NOMO-1 treated with dmso at 0.1 percent for 144 hours (cell line): Measurements from ENCODE around the gene EDC4.
"Not testable (repeated sequence)": the region's sequence is repeated elsewhere in the genome, so short reads cannot be mapped to it uniquely, and the experiment has no call there.

Source experiments
- DNase-seq: peaks from one replicate; lab custom pipeline; 2025; ENCODE audit not compliant: unreplicated experiment; lab: John Stamatoyannopoulos, UW

Gene EDC4

DNA sequence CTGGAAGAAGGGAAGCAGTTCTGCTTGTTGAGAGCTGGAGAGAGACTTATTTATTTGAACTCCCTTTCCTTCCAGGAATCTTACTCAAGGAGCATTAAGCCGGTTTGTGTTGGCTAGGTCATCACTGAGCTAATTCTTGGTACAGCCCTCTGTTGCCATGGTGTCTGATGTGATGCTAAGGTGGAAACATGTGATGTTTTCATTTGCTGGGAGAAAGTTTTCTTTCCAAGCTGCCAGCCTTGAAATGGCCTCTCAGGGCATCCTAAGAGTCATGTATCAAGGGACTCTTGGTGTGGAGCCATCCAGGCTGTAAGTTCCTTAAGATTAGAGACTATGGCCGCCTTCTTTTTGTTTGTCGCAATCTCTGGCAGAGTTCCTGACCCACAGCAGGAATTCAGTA is 24.4 kb downstream of the EDC4 start:
- DNase-seq, result no peak

DNA sequence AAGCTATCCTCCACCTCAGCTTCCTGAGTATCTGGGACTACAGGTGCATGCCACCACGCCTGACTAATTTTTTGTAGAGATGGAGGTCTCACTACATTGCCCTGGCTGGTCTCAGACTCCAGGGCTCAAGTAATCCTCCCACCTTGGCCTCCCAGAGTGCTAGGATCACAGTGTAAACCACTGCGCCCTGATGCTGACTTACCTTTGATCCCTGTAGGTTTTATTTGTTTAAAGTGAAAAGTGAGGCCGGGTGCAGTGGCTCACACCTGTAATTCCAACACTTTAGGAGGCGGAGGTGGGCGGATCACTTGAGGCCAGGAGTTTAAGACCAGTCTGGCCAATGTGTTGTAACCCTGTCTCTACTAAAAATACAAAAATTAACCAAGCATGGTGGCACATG is 28.9 kb downstream of the EDC4 start:
- DNase-seq, result no peak

DNA sequence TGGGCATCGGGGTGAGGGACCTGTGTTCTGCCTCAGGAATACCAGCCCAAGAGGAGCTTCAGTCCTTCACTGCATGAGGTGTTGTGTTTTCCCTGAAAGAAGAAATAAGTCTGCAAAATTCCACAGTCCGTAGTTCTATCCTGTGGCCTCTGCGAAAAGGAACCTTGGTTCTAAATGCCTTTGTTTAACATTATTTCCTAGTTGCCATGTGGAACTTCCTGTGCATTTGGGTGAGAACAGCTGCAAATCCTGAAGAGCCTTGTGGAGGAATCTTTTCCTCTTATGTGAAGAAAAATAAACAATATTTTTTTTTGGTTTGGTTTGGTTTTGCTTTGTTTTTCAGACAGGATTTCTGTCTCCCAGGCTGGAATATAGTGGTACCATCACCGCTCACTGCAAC is 30.0 kb downstream of the EDC4 start:
- DNase-seq, result no peak

DNA sequence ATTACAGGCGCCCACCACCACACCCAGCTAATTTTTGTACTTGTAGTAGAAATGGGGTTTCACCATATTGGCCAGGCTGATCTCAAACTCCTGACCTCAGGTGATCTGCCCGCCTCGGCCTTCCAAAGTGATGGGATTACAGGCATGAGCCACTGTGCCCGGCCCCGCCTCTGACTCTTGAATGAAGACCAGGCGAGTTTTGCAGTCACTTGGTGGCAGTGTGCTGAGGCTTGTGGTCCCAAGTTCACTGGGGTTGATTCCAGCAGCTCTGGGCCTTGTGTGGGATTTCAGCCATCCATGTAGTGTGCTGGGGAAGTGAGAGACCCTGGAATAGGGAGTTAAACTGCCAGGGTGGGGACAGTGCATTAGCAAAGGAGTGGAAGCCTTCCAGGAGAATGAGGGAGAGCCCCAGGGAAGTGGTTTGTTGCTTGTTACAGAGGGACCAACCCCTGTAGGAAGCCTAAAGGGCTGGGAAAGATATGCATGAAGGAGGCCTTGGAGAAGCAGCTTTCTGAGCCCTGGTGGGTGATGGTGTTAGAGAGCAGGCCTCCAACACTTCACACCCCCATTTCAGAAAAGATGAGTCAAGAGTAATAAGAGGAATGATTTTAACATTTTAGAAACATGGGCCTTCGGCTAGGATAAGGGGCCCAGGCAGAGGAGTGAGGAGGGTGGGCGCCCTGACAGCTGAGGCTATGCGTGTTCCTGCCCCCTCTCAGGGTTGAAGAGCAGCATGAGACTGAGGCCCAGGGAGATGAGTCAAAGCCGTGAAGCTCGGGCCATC is 34.7 kb downstream of the EDC4 start:
- DNase-seq, result no peak

DNA sequence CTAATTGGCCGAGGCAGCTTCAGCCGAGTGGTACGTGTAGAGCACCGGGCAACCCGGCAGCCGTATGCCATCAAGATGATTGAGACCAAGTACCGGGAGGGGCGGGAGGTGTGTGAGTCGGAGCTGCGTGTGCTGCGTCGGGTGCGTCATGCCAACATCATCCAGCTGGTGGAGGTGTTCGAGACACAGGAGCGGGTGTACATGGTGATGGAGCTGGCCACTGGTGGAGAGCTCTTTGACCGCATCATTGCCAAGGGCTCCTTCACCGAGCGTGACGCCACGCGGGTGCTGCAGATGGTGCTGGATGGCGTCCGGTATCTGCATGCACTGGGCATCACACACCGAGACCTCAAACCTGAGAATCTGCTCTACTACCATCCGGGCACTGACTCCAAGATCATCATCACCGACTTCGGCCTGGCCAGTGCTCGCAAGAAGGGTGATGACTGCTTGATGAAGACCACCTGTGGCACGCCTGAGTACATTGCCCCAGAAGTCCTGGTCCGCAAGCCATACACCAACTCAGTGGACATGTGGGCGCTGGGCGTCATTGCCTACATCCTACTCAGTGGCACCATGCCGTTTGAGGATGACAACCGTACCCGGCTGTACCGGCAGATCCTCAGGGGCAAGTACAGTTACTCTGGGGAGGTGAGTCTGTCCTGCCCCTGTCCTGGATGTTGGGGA is 36.3 kb downstream of the EDC4 start:
- no peak for DNase-seq

DNA sequence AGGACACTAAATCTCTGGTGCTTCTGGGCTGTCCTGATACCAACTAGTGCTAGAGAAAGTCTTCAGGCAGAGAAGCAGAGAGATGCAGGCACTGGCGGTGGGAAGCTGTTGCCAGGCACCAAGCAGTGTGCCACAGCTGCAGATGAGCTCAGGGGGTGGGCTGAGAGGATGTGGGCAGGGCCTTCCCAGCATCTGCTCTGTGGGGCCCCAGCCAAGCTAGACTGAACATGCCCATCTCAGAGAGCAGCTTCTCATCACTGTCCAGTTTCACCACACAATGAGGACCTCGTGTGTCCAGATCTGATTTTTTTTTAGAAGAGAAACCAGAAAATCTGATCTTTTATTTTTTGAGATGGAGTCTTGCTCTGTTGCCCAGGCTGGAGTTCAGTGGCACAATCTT is 37.3 kb downstream of the EDC4 start:
- no peak for DNase-seq

DNA sequence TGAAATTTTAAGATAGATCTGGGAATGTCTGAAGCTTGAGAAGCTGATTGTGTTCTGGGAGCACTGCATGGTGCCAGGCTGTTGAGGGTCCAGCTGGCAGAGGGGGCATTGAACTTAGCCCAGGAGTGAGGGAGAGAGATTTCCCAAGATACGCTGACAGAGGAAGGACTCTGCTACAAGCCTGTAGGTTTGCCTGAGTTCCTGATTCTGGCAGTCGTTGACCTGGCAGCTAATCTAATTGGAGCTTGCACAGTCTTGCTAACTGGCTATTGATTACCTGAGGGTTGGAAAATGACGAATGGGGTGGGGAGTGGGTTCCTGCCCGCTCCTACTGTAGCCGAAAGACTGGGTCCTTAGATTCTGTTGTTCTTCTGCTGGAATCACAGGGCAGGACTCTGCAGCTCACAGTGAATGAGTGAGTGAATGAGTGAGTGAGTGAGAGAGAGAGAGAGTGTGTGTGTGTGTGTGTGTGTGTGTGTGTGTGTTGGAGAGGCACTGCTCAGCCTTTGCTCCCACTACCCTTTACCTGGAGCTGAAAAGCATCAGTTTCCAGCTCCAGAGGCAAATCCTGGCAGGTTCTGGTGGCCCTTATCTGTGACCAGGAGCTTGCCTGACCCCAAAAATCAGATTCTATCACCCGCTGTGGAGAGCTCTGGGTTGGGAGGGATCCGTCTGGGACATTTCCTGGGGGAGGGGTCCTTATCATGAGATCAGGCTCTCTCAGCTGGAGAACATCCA is 42.1 kb downstream of the EDC4 start:
- no peak for DNase-seq

DNA sequence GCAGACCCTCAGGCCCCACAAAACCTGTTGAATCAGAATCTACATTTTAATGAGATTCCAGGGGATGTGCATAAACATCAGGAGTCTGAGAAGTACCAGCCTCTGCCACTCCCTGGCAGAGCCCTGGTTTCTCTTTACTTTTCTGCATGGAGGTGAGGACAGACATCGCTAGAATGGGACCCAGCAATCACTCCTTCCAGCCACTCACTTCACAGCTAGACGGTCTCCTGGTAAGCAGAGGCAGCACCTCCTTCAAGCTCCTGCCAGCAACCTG is 42.6 kb downstream of the EDC4 start:
- DNase-seq, result not testable (repeated sequence)

DNA sequence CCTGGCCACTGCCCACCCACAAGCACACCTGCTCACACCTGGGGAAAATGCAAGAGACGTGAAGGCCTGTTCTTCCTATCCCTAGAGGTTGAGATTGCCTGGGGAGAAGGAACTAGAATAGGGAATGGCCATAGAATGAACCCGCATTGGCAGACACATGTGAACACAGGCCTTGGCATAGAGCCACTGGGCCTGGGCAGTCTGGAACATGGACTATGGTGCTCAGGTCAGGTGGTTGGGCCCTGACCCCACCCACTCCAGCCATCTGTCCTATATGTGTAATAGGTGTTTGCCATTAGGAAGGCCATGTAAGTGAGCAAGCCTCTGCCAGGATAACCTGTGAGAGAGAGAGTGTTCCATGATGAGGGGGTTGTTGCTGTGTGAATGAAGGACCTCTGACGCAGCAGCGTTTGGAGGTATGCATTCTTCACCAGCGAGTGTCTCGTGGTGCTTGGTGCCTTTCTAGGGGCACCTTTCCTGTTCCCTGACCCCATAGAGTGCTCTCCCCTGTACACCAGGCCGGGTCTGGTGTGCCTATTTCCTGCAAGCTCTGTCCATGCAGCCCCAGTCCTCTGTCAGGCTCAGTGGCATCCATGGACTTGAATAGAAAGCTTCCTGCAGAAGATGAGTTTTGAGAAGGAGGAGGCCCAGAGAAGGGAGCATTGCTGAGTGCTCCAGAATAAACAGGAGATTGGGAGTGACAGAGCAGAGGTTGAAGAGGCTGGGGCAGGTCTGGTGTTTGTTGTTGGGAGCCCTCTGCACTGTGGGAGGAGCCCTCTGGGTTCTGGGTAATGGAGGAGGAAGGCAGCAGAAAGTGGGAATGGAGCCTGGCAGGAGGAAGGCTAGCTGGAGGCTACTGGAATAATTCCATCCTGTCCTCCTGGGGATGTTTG is 43.2 kb downstream of the EDC4 start:
- no peak for DNase-seq

DNA sequence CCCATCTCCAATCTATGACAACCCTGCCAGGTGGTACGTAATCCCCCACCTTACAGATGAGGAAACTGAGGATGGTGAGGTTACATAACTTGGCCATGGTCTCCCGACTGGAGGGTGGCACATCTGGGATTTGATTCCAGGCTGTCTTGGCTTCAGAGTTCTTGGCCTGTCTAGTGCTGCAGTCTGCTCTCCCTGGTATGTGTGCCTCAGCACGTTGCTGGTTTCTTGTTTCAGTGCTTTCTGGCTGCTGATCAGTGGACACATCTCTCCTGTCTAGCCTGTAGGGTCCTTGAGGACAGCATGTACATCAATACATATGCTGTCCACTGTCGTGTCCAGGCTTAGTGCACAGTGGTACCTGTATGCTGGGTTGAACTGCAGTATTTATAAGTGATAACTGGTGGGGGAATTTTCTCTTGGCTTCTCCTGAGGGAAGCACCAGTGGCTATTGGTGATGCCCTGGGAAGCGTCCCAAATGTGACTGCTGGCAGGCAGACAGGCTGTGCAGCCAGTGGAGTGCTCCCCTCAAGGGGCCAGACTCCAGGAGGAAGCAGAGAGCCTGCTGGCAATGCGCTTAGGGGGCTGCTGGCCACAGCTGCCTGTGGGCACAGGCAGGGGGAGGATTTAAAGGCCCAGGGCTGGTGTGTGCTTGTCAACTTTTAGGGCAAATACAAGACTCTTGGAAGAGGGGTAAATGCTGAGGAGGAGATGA is 44.4 kb downstream of the EDC4 start:
- no peak for DNase-seq

DNA sequence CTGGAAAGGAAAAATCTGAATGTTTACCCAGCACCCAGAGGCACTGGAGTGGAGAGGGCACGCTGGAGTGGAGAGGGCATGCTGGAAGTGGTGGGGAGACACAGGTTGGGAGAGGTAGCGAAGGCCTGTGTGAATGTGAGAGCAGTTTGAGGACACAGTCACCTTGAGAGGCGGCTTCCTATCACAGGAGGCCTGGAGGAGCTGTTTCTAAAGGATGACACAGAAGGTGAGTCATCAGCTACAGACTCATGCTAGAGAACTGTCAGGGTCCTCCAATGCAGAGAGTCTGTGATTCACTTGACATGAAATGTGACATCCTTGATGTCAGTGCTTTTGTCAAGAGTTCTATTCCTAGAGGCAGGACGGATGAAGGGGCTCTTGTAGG is 45.0 kb downstream of the EDC4 start:
- no peak for DNase-seq

DNA sequence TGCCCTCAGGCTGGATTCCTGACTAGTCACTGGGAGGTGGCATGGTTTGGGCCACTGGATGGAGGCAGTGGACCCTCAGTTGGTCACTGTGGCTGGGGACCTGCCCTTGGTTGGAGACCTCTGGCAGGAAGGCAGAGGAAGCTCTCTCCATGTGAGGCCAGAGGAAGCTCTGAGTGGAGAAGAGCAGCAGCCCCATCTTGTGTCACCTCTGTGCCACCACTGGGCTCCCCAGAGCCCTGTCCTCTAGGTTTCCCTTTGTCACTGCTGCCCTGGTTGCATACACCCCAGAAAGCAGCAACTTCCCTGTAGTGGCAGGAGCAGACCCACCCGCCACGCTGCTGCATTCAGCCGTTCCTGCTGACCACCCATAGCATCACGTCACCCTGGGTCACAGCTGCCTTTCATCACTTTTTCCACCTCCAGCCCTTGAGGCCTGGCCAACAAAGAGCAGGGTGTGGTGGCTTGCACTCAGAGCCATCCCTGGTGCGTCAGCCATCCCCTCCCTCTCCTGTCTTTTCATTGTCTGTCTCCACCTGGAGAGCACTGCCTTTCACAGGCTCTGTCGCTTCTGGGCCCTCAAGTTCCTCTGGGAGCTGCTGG is 46.9 kb downstream of the EDC4 start:
- no peak for DNase-seq

DNA sequence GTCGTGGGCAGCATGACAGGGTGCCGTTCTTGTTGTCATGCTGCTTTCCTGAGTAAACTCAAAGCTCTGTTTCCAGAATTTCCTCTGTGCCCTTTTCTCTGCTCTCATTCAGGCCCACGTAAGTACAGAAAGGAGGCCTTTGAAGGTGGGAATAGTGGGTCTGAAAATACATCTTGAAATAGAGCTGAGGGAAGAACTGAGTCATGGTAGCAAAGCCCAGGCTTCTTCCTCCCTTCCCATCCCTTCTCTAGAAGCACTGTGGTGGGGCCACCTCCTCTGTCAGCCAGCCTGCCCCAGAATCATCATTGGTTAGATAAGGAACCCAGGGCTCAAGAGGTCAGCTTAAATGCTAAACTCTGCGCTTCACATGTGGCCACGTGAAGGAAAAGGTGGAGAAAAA is 49.4 kb downstream of the EDC4 start:
- no peak for DNase-seq

DNA sequence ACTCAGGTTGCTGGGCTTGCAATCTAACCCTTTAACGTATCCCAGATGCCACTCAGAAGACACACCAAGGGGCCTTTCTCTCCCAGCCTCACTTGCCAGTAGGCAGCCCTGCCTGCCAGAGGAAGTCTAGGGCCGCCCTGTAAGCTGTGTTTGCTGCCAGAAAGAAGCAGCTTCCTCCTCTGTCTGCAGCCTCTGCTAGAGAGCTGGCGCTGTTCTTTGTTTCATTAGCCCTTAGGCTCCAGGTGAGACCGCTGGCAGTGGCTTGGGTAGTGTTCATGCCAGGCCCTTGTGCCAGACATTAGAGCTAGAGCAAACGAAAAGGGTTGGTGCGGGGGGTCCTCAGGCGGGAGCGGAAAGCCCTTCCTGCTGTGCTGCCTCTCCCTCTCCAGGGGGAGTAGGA is 49.9 kb downstream of the EDC4 start:
- DNase-seq, result no peak

DNA sequence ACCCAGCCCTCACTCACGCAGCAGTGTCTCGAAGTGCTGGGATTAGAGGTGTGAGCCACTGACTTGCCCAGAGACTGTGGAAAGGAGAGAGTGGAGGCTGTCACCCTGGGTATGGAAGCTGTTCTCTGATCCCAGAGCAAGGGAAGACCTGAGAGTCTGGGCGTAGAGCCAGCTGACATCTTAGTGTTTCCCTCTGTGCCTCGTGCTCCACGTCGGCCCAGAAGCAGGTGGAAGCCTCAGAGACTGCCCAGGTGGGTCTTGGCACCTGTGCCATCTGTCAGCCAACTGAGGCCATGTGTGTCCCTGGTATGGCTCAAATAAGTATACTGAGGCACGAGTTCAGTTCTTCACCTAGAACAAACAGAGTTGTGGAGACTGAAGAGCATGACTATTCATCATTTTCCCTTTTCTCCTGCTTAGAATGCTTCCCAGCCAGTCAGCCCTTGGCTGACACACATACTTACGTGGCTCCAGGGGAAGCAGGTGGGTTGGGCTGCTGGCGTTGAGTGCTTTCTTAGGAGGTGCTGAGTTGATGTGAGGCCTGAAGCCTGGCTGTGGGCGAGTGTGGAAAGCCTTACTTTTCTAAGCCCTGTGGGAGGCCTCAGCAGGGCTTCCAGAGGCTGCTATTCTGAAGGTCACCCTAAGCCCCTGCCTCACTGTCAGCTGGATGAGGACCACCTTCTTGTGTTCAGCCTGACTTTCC is 50.7 kb downstream of the EDC4 start:
- DNase-seq, result no peak

DNA sequence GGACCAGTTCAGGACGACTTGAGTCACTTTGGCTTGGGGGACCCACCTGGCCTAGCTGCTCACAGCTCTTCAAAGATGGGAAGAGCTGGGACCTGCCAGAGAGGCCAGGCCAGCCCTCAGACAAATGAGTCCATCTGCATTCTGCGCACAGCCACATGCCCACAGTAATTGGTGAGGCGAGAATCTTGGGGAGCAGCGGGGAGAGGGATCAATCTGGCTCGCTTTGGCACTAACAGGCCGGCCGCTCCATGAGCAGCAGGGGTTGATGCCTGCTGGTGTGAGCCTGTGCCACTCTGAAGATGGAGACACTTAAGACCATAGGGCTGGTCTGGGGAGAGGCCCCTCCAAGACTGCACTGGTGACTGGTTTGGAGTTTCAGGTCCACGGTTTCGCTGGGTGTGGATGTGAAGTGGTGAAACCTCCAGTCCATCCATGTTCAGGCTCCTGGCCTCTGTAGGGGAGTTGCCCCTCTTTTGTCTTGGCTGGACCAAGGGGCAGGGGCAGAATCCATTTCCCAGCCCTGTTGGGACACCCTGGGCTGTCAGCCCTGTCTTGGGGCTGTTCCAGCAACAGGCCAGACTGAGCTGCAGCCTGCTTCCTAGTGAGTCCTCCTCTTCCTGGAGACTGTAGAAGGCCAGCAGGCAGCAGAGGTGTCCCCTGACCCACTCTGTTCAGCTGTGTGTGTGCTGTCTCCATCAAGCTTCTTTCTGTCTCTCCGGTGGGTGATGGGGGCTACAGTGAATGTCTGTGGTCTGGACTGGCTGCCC is 51.5 kb downstream of the EDC4 start:
- DNase-seq, result no peak

DNA sequence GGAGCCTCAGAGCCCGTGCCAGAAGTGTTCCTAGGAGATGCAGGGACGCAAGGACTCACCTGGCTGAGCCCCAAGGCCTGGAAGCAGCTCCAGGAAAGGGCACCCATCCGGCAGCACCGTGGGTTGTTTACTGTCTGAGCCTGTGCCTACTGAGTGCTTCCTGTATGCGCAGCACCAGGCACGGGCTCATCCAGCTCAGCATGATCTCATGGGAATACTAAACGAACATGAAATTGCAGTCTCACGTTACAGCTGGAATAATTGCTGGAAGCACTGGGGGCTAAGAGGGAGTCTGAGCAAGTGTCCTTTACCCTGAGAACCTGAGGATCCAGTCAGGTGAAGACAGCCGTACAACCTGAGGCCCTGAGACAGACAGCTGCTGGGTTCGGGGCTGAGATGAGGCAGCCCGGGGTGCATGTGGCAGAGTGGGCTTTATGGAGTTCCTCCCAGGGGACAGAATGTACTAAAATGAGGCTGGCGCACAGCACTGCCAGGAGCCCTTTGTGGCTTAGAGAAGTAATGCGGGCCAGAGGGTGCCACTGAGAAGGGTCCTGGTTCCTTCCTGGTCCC is 53.4 kb downstream of the EDC4 start:
- DNase-seq, result no peak

DNA sequence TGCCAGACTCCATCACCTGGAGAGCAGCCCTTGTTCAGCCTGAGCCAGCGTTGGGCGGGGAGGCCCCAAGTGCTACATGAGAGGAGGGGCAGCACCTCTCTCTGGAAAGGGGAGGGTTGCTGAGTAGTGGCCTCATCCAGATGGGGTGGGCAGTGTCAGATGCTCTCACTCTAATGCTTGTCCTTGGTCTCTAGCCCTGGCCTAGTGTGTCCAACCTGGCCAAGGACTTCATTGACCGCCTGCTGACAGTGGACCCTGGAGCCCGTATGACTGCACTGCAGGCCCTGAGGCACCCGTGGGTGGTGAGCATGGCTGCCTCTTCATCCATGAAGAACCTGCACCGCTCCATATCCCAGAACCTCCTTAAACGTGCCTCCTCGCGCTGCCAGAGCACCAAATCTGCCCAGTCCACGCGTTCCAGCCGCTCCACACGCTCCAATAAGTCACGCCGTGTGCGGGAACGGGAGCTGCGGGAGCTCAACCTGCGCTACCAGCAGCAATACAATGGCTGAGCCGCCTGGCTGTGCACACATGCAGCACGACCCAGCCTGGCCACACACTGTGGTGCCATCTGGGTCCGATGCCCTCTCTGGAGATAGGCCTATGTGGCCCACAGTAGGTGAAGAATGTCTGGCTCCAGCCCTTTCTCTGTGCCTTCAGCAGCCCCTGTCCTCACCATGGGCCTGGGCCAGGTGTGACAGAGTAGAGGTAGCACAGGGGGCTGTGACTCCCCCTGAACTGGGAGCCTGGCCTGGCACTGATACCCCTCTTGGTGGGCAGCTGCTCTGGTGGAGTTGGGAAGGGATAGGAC is 54.5 kb downstream of the EDC4 start:
- DNase-seq, result no peak
